Body of pancreas (tissue), 4 donors: Measurements from ENCODE around the gene EYS. TPM values are rescaled to one million over a fixed set of nuclear protein-coding genes. Genes with fewer than 3 reads are reported as not detected.

Source experiments
- ATAC-seq: fragments of 150-250 bp; one replicate; pipeline ENCODE4 v1.9.1; 2016
- DNase-seq, 4 donors: peaks; one replicate each; pipeline ENCODE4 v3.0.0-alpha.2; 2019
- H3K27ac ChIP-seq, 4 donors: fragments of 200-600 bp; sonication (generic); 1 replicate in 3 of 4; 2 replicates in 1 of 4; pipeline versions ENCODE4 v1.5.1 to v1.6.1; 2016 to 2019; ENCODE audit warnings: mild to moderate bottlenecking in 1 of 4, mixed read lengths in 1 of 4, moderate library complexity in 1 of 4
- H3K27me3 ChIP-seq, 2 donors: fragments of 200-600 bp; sonication (generic); one replicate each; pipeline ENCODE4 v1.6.0; 2016; ENCODE audit warnings: mild to moderate bottlenecking in 1 of 2
- H3K36me3 ChIP-seq, 2 donors: fragments of 200-600 bp; sonication (generic); replicated peaks in 1 of 2; 2 replicates each; pipeline ENCODE4 v1.5.1; 2016; ENCODE audit warnings: low read depth in 2 of 2; ENCODE audit not compliant: insufficient read depth in 1 of 2
- H3K4me1 ChIP-seq: fragments of 200-600 bp; sonication (generic); one replicate; pipeline ENCODE4 v1.6.0; 2016
- H3K4me3 ChIP-seq, 2 donors: fragments of 200-600 bp; sonication (generic); 1 replicate in 1 of 2; 2 replicates in 1 of 2; pipeline ENCODE4 v1.5.1; 2016 to 2019
- H3K9me3 ChIP-seq, 3 donors: fragments of 200-600 bp; sonication (generic); 1 replicate in 2 of 3; 2 replicates in 1 of 3; pipeline ENCODE4 v1.5.1; 2016
- POLR2A ChIP-seq, 3 donors: fragments of 450-650 bp; IDR thresholded peaks; one replicate each; pipeline ENCODE4 v1.6.1; 2016; ENCODE audit warnings: antibody characterized with exemption in 3 of 3, mild to moderate bottlenecking in 2 of 3
- WGBS, 2 donors: methylation state at CpG; one replicate each; pipeline ENCODE4 v1.1.5; 2017; 5-methylcytosine and 5-hydroxymethylcytosine counted together
- intact Hi-C: fragments of 100-400 bp; cut with DNase I; formaldehyde crosslinking; loops from one replicate; pipeline ENCODE4 v1.15.1; 2023
- total RNA-seq, 2 donors: library from RNA; depleted of rRNA; stranded (reverse); fragments of >200 nt; gene quantifications; one replicate each; pipeline ENCODE4 v1.1.0, GENCODE V29; 2016
- TF ChIP-seq, protein P1 (sequence below), 7 experiments: fragments of 450-650 bp in 4 of 7; fragments of 200-600 bp in 3 of 7; sonication (generic) in 3 of 7; IDR thresholded peaks; one replicate each; pipeline ENCODE4 v1.5.1; 2016 to 2019; ENCODE audit warnings: antibody characterized with exemption in 7 of 7

EYS gene
- total RNA-seq, 2 donors from 2014 or later = 0.26 TPM; not detected in 1

DNA sequence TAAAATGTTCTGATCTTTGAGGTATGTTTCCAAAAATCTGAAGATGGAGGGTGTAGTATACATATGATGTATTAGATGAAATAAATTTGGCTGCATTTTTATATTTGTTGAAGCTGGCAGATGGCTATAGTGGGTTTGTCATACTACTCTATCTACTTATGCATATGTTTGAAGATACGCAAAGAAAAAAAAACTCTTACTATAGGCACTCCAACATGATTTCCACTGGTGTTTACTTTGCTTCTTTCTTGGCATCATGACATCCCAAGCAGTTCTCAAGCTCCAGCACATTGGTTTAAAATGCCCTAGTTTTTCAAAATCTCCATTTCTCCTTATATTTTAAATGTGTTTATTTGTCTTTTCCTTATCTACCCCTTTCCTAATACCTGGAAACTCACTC lies 1359.6 kb downstream of the EYS start:
- H3K4me3 ChIP-seq = no peak overlapping the region
- intact Hi-C loops = no loop called here
- H3K27ac ChIP-seq = no peak overlapping the region
- H3K9me3 ChIP-seq = no peaks in the 10 kb centered on the region
- no peak for DNase-seq
- no peak for ATAC-seq
- no peaks in the 10 kb centered on the region for H3K4me1 ChIP-seq
- WGBS, 2 donors = 55 to 81% methylated on average over 1 of the region's 1 CpG
- H3K36me3 ChIP-seq = no peaks in the 10 kb centered on the region
- no peaks in the 10 kb centered on the region for H3K27me3 ChIP-seq
- TF ChIP-seq, protein P1, sequence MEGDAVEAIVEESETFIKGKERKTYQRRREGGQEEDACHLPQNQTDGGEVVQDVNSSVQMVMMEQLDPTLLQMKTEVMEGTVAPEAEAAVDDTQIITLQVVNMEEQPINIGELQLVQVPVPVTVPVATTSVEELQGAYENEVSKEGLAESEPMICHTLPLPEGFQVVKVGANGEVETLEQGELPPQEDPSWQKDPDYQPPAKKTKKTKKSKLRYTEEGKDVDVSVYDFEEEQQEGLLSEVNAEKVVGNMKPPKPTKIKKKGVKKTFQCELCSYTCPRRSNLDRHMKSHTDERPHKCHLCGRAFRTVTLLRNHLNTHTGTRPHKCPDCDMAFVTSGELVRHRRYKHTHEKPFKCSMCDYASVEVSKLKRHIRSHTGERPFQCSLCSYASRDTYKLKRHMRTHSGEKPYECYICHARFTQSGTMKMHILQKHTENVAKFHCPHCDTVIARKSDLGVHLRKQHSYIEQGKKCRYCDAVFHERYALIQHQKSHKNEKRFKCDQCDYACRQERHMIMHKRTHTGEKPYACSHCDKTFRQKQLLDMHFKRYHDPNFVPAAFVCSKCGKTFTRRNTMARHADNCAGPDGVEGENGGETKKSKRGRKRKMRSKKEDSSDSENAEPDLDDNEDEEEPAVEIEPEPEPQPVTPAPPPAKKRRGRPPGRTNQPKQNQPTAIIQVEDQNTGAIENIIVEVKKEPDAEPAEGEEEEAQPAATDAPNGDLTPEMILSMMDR (IDR thresholded peaks at IDR 0.05) = no peak
- no peak for TF ChIP-seq POLR2A (IDR thresholded peaks at IDR 0.05)

GRCh38 chr6:64335195-64335594 lies 1371.8 kb downstream of the EYS start:
- WGBS, 2 donors = 66 to 70% methylated on average over 8 of the region's 8 CpGs
- DNase-seq (no peak), ATAC-seq (no peak)
- Histone ChIP-seq H3K9me3 (no peaks in the 10 kb centered on the region), H3K27ac (no peak overlapping the region), H3K27me3 (no peaks in the 10 kb centered on the region), H3K4me3 (no peak overlapping the region), H3K4me1 (no peaks in the 10 kb centered on the region), H3K36me3 (no peaks in the 10 kb centered on the region)
- no peak for TF ChIP-seq POLR2A (IDR thresholded peaks at IDR 0.05)
- TF ChIP-seq, protein P1 (IDR thresholded peaks at IDR 0.05) = no peak
- intact Hi-C loops = no loop called here

GRCh38 chr6:64334636-64335035 lies 1372.4 kb downstream of the EYS start:
- no peaks in the 10 kb centered on the region for H3K36me3 ChIP-seq
- no peaks in the 10 kb centered on the region for H3K4me1 ChIP-seq
- intact Hi-C loops = no loop called here
- no peak overlapping the region for H3K4me3 ChIP-seq
- H3K9me3 ChIP-seq = no peaks in the 10 kb centered on the region
- DNase-seq (no peak), ATAC-seq (no peak)
- no peaks in the 10 kb centered on the region for H3K27me3 ChIP-seq
- no peak overlapping the region for H3K27ac ChIP-seq
- TF ChIP-seq, protein P1 (IDR thresholded peaks at IDR 0.05) = no peak
- TF ChIP-seq POLR2A (IDR thresholded peaks at IDR 0.05) = no peak
- 75 to 92% methylated on average over 1 of the region's 1 CpG for WGBS, 2 donors

- 24 to 25% methylated on average over 5 of the region's 5 CpGs for WGBS, 2 donors
- no peak overlapping the region for H3K4me3 ChIP-seq
- no peaks in the 10 kb centered on the region for H3K9me3 ChIP-seq
- H3K27me3 ChIP-seq = no peaks in the 10 kb centered on the region
- DNase-seq = peak; percentile 71 to 86 (median 76)
- H3K27ac ChIP-seq = no peak overlapping the region
- intact Hi-C loops = no loop called here
- TF ChIP-seq, protein P1 (IDR thresholded peaks at IDR 0.05) = peak in 6 of 7 experiments; percentile 49 to 71 (median 62)
- no peak for TF ChIP-seq POLR2A (IDR thresholded peaks at IDR 0.05)
- no peaks in the 10 kb centered on the region for H3K4me1 ChIP-seq
- ATAC-seq = no peak
- H3K36me3 ChIP-seq = no peaks in the 10 kb centered on the region
These were observed 1376.2 kb downstream of the EYS start for GRCh38 chr6:64330694-64331307.

DNA sequence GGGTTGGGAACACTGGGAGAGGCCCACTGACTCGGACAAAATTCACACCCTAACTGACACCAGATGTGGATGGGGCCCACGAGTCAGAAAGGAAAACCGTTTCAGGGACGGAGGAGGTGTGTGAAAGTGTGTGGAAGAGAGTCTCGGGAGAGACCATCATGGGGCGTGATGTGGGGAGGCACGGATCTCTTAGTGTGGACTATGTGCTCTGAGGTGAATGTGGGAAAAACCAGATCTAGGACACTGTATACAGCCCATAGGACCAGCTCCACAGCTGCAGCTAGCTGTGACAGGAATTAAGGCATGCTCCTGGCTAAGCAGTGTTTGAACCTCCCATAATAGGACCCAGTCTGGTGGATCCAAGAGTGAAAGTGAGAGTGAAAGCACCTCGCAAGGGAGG lies 1380.1 kb downstream of the EYS start:
- intact Hi-C loops = no loop called here
- Histone ChIP-seq H3K27me3 (no peaks in the 10 kb centered on the region), H3K4me3 (no peak overlapping the region), H3K9me3 (no peaks in the 10 kb centered on the region), H3K36me3 (no peaks in the 10 kb centered on the region), H3K4me1 (no peaks in the 10 kb centered on the region), H3K27ac (no peak overlapping the region)
- TF ChIP-seq, protein P1 (IDR thresholded peaks at IDR 0.05) = no peak
- TF ChIP-seq POLR2A (IDR thresholded peaks at IDR 0.05) = no peak
- DNase-seq (no peak), ATAC-seq (no peak)
- WGBS, 2 donors = 70 to 73% methylated on average over 8 of the region's 8 CpGs
